BLaER1 (cell line): ENCODE measurements around the gene MED12.

ENCODE experiments used
- H3K27ac ChIP-seq: shearing (Covaris generic); formaldehyde crosslinking; 2 replicates; pipeline ENCODE4 v1.8.1; 2022
- H3K27me3 ChIP-seq: shearing (Covaris generic); formaldehyde crosslinking; 2 replicates; pipeline ENCODE4 v1.8.1; 2022
- H3K36me3 ChIP-seq: shearing (Covaris generic); formaldehyde crosslinking; 2 replicates; pipeline ENCODE4 v1.8.1; 2022
- H3K4me1 ChIP-seq: shearing (Covaris generic); formaldehyde crosslinking; 2 replicates; pipeline ENCODE4 v1.8.1; 2022
- H3K4me2 ChIP-seq: shearing (Covaris generic); formaldehyde crosslinking; 2 replicates; pipeline ENCODE4 v1.8.1; 2022
- H3K4me3 ChIP-seq: shearing (Covaris generic); formaldehyde crosslinking; 2 replicates; pipeline ENCODE4 v1.8.1; 2022
- H3K9ac ChIP-seq: shearing (Covaris generic); formaldehyde crosslinking; 2 replicates; pipeline ENCODE4 v1.8.1; 2022
- H3K9me3 ChIP-seq: shearing (Covaris generic); formaldehyde crosslinking; 2 replicates; pipeline ENCODE4 v1.8.1; 2022
- H4K20me1 ChIP-seq: shearing (Covaris generic); formaldehyde crosslinking; 2 replicates; pipeline ENCODE4 v1.8.1; 2022
- Cebpa-rat ChIP-seq: shearing (Covaris generic); IDR thresholded peaks from 2 replicates; pipeline ENCODE4 v1.8.1; 2022

The MED12 gene

DNA sequence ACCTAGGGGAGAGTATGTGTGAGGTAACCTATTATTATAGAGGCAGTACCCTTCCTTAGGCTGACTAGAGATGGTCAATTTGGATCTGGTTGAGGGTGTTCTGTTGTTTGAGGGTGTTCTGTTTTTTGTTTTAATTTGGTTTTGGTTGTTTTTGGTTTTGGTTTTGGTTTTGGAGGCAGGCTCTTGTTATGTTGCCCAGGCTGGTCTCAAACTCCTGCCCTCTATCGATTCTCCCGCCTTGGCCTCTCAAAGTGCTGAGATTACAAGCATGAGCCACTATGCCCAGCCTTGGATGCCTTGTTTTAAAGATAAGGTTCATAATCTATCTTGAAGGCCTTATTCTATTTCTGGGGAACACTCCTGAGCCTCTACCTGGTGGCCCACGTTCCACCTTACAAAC lies 12.8 kb upstream of the MED12 start:
- Histone ChIP-seq H3K4me1 (peaks cover 95% of the 10 kb centered on the region), H3K27me3 (peaks cover 84% of the 10 kb centered on the region), H3K9ac (no peak overlapping the region), H4K20me1 (no peaks in the 10 kb centered on the region; the same call in 1 of the 2 replicates), H3K27ac (peak overlapping the region; percentile 78; the same call in 1 of the 2 replicates), H3K4me3 (no peak overlapping the region), H3K9me3 (no peaks in the 10 kb centered on the region), H3K4me2 (peak overlapping the region; percentile 86), H3K36me3 (no peaks in the 10 kb centered on the region; the same call in 1 of the 2 replicates)
- TF ChIP-seq Cebpa-rat: no peak

DNA sequence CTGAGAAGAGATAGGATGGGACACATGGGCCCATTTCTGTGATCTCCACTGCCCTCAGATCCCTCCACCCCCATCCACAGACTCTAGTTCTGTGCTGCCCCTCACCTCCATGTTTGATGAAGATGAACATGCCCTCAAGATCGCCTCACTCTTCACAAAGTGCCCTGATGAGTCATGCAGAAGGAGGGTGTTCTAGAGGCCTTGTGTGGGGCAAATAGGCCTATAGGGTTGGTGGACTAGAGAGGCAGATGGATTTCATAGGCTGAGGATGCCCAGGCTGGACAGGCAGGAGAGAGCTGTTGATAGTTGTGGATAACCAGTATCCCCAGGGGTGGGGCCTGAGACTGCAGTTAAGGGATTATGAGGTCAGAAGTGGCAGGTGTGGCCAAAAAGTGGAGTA lies 12.0 kb upstream of the MED12 start, which contains the start of gene CXorf65:
Gene CXorf65, minus strand, starts transcription at position 314 of the 400 bp plus-strand sequence. Its CDS starts 184 bp downstream, at position 130.
- Histone ChIP-seq H3K27me3 (peaks cover 84% of the 10 kb centered on the region), H3K4me3 (peak within 1 kb of the TSS; percentile 67; the same call in 1 of the 2 replicates), H4K20me1 (no peaks in the 10 kb centered on the region; the same call in 1 of the 2 replicates), H3K9ac (peak within 1 kb of the TSS; percentile 76), H3K9me3 (no peaks in the 10 kb centered on the region), H3K4me1 (peaks cover 91% of the 10 kb centered on the region), H3K36me3 (no peaks in the 10 kb centered on the region; the same call in 1 of the 2 replicates), H3K4me2 (peak within 1 kb of the TSS; percentile 86), H3K27ac (peak within 1 kb of the TSS; percentile 78)
- no peak for TF ChIP-seq Cebpa-rat

DNA sequence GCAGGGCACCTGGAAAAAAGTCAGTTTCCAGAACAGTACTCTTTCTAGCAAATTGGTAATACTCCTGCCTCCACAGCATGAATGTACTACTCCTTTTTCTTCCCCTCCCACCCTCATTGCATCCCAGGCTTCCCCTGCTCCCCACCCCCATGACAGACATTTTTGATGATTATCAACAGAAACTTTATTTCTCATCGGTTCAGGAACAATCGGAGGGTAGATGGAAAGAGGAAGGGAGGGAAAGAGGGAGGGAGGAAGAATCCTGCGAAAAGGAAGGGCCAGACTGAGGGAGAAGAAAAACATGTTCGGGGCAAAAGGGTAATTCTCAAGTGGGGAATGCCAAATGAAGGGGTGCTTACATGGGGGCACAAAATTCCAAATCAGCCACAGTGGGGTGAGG lies 11.2 kb upstream of the MED12 start:
- H3K4me1 ChIP-seq: peaks cover 90% of the 10 kb centered on the region
- no peaks in the 10 kb centered on the region; the same call in 1 of the 2 replicates for H3K36me3 ChIP-seq
- no peak for TF ChIP-seq Cebpa-rat
- no peaks in the 10 kb centered on the region for H3K9me3 ChIP-seq
- peaks cover 84% of the 10 kb centered on the region for H3K27me3 ChIP-seq
- H3K9ac ChIP-seq: peak overlapping the region; percentile 76
- H3K4me3 ChIP-seq: no peak overlapping the region; the same call in 1 of the 2 replicates
- H4K20me1 ChIP-seq: no peaks in the 10 kb centered on the region
- H3K27ac ChIP-seq: peak overlapping the region; percentile 78
- peak overlapping the region; percentile 86 for H3K4me2 ChIP-seq

DNA sequence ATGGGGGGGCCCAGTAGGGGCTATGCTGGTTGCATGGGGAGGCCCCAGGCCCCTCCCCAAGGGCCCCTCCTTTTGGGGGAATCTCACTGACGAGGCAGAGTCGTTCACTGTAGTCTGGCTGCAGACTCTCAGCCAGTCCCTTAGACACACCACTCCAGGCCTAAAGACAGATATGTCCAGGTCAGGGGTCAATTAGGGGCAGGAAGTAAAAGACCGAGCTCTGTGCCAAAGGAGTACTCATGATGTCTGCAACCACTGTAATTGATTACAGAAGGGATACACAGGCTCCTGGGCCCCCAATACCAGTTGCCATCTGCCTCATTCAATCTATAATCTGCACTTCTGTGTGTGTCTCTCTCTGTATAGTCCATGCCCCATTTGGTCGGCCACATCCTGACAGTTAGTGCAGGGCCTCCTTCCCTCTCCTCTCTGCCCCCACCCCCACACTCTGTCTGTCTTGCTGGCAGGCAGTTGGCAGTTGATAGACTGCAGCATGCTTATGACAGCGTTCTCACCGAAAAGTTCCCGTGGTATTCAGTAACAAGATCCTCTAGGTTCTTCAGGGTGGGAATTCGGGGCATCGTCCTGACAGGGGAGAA lies 10.5 kb upstream of the MED12 start:
- H3K9ac ChIP-seq: peak overlapping the region; percentile 76
- peaks cover 90% of the 10 kb centered on the region for H3K4me1 ChIP-seq
- no peaks in the 10 kb centered on the region for H3K9me3 ChIP-seq
- H3K27me3 ChIP-seq: peaks cover 84% of the 10 kb centered on the region
- H3K4me2 ChIP-seq: peak overlapping the region; percentile 86
- peak overlapping the region; percentile 67 for H3K4me3 ChIP-seq
- TF ChIP-seq Cebpa-rat: no peak
- no peaks in the 10 kb centered on the region for H4K20me1 ChIP-seq
- H3K36me3 ChIP-seq: no peaks in the 10 kb centered on the region; the same call in 1 of the 2 replicates
- peak overlapping the region; percentile 78 for H3K27ac ChIP-seq

DNA sequence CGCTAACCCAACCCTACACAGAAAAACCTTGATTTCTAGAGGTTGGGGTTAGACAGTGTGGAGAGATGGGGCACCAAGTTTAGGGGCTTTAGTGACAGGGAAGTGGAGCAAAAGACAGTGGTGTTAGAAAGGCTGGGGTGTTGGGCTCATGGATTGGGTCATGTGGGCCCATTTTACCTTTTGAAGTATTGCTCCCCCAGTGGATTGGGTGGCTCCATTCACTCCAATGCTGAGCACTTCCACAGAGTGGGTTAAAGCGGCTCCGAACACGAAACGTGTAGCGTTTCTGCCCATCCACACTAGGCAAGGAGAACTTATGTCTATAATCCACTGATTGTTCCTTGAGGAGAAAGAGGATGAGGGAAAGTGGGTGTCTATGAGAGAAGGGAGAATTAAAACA lies 9.3 kb upstream of the MED12 start:
- Histone ChIP-seq H3K4me2 (peak overlapping the region; percentile 86), H3K9ac (peak overlapping the region; percentile 76), H3K27me3 (peaks cover 89% of the 10 kb centered on the region), H3K4me1 (peaks cover 84% of the 10 kb centered on the region), H4K20me1 (no peaks in the 10 kb centered on the region), H3K9me3 (no peaks in the 10 kb centered on the region), H3K36me3 (no peaks in the 10 kb centered on the region; the same call in 1 of the 2 replicates), H3K4me3 (peak overlapping the region; percentile 67), H3K27ac (peak overlapping the region; percentile 78)
- no peak for TF ChIP-seq Cebpa-rat

DNA sequence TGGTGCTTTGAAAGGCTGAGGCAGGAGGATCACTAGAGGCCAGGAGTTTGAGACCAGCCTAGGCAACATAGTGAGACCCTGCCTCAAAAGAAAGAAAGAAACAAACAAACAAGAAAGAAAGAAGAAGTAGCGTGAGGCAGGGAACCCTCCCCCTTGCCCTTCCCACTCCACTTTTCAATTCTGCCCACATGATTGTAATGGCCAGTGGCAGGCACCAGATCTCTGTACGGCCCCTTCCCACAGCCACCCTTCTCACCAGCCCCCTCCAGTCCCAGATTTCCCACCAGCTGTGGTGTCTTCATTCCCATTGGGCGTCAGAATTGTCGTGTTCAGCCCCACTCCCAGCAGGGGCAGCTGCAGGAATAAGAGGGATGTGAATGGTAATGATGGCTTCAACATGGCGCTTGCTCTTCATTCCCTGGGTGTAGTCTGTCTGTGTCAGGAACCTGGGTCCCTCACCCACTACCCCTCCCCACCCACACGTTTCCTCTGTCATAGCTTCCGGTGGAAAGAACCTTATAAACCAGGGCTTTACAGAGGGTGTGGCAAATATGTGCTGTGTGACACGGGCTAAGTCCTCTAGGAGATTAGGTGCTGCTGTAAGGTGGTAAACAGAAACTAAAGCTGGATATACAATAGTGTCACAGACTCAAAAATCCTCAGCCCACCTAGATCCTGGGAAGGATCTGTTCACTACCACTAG lies 7.1 kb upstream of the MED12 start, which contains the start of gene IL2RG:
Gene IL2RG, minus strand, starts transcription at position 437 of the 703 bp plus-strand sequence. Its CDS starts 38 bp downstream, at position 399.
- Histone ChIP-seq H3K4me1 (peaks cover 62% of the 10 kb centered on the region), H3K9ac (peak within 1 kb of the TSS; percentile 72), H3K27me3 (peaks cover 85% of the 10 kb centered on the region), H3K9me3 (no peaks in the 10 kb centered on the region), H3K27ac (peak within 1 kb of the TSS; percentile 78), H4K20me1 (no peaks in the 10 kb centered on the region), H3K4me3 (peak within 1 kb of the TSS; percentile 67), H3K4me2 (peak within 1 kb of the TSS; percentile 86), H3K36me3 (no peaks in the 10 kb centered on the region; the same call in 1 of the 2 replicates)
- TF ChIP-seq Cebpa-rat: no peak

DNA sequence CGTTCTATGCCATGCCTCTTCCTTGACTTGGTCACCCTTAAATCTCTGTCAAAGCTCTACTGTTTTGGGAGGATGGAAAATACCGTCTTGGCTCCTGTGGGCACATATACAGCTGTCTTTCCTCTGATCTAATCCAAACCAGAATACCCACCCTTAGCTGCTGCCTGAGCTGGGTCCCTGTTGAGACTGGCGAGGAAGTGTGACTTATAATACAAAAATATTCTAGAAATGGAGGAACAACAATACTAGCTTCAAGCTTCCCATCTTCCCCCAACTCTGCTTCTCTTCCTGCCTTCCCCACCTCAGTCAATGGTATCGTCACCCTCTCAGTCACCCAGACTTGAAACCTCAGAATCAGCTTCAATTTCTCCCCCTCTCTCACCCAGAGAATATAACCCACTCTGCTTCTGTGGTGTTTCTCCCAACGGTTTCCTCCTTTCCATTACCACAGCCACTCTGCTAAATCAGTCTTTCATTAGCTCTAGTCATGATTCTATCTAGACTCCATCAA lies 6.4 kb upstream of the MED12 start:
- H3K4me3 ChIP-seq: peak overlapping the region; percentile 67
- H3K9ac ChIP-seq: peak overlapping the region; percentile 72
- peak overlapping the region; percentile 86 for H3K4me2 ChIP-seq
- no peaks in the 10 kb centered on the region; the same call in 1 of the 2 replicates for H3K36me3 ChIP-seq
- H3K4me1 ChIP-seq: peaks cover 55% of the 10 kb centered on the region
- peaks cover 81% of the 10 kb centered on the region for H3K27me3 ChIP-seq
- TF ChIP-seq Cebpa-rat: no peak
- H4K20me1 ChIP-seq: no peaks in the 10 kb centered on the region
- no peaks in the 10 kb centered on the region for H3K9me3 ChIP-seq
- peak overlapping the region; percentile 78 for H3K27ac ChIP-seq

DNA sequence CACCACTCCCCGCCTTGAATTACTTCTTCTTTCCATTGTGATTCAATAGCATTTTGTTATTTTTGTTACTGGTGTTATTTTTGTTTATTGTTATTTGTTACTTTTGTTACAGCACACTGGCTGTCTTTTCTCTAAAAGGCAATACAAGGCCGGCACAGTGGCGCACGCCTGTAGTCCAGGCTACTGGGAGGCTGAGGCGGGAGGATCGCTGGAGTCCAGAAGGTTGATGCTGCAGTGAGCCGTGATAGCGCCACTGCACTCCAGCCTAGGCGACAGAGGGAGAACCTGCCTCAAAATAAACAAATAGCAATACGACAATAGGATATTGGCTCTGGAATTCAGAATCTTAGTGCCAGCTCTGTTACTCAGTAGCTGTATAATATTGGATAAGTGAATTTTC lies 1.0 kb upstream of the MED12 start:
- Histone ChIP-seq H3K9me3 (no peaks in the 10 kb centered on the region), H4K20me1 (no peaks in the 10 kb centered on the region), H3K27me3 (peaks cover 45% of the 10 kb centered on the region), H3K27ac (no peak overlapping the region), H3K4me2 (peak overlapping the region; percentile 63; the same call in 1 of the 2 replicates), H3K36me3 (peaks cover 21% of the 10 kb centered on the region), H3K4me1 (peaks cover 24% of the 10 kb centered on the region), H3K4me3 (no peak overlapping the region), H3K9ac (no peak overlapping the region)
- no peak for TF ChIP-seq Cebpa-rat

DNA sequence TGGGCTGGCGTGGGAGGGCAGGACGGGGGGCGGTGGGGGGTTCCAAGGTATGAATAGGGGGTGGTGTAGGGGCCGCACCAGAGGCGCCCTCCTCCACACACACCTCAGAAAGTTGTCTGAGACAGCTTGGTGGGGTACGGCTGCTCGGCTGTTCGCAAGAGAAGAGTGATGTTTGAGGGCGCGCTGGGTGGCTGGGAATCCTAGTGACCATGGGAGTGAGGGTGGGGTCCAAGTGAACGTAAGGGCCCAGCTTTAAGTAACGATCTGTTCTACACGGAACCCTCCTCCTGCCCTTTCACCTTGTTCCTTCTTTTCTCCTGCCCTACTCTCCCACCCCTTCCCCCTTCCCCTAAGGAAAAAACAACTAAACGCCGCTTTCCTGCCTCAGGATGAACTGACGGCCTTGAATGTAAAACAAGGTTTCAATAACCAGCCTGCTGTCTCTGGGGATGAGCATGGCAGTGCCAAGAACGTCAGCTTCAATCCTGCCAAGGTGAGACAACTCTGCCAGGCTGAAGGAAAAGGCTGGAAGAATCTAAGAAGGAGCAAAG lies 664 bp downstream of the MED12 start:
- no peaks in the 10 kb centered on the region for H3K9me3 ChIP-seq
- H3K27ac ChIP-seq: peak overlapping the region; percentile 82
- peak overlapping the region; percentile 82 for H3K9ac ChIP-seq
- TF ChIP-seq Cebpa-rat: no peak
- peak overlapping the region; percentile 71 for H3K4me3 ChIP-seq
- peaks cover 38% of the 10 kb centered on the region for H3K36me3 ChIP-seq
- peak overlapping the region; percentile 75 for H3K4me2 ChIP-seq
- H3K4me1 ChIP-seq: peaks cover 16% of the 10 kb centered on the region
- peaks cover 45% of the 10 kb centered on the region for H3K27me3 ChIP-seq
- no peaks in the 10 kb centered on the region for H4K20me1 ChIP-seq
